Heart right ventricle (tissue), 16 donors: ENCODE measurements around the gene PRELP. TPM values are rescaled to one million over a fixed set of nuclear protein-coding genes. Genes with fewer than 3 reads are reported as not detected.

Experiments used
- ATAC-seq, 8 donors: fragments of 200-7000 bp; cut with Tn5 transposase; one replicate each; pipeline ENCODE4 v1.9.1; 2020; ENCODE audit warnings: mild to moderate bottlenecking in 8 of 8, moderate library complexity in 8 of 8, moderate number of reproducible peaks in 1 of 8
- DNase-seq, 2 donors: peaks; one replicate each; pipeline ENCODE4 v3.0.0-alpha.2; 2020
- H3K27ac ChIP-seq, 10 donors: fragments of 200-600 bp; sonication (generic) in 2 of 10; one replicate each; pipeline versions ENCODE4 v1.5.0 to v1.8.0; 2020 to 2022; ENCODE audit warnings: mild to moderate bottlenecking in 3 of 10
- H3K27me3 ChIP-seq, 7 donors: fragments of 200-600 bp; one replicate each; pipeline ENCODE4 v1.8.0; 2021 to 2022; ENCODE audit warnings: mild to moderate bottlenecking in 2 of 7
- H3K36me3 ChIP-seq, 9 donors: fragments of 200-600 bp; sonication (generic) in 1 of 9; one replicate each; pipeline versions ENCODE4 v1.5.0 to v1.8.0; 2020 to 2022; ENCODE audit warnings: mild to moderate bottlenecking in 2 of 9
- H3K4me1 ChIP-seq, 9 donors: fragments of 200-600 bp; sonication (generic) in 1 of 9; one replicate each; pipeline versions ENCODE4 v1.5.0 to v1.8.0; 2020 to 2022; ENCODE audit warnings: mild to moderate bottlenecking in 4 of 9
- H3K4me3 ChIP-seq, 10 donors: fragments of 200-600 bp; sonication (generic) in 2 of 10; one replicate each; pipeline versions ENCODE4 v1.5.0 to v1.8.0; 2020 to 2022; ENCODE audit warnings: mild to moderate bottlenecking in 7 of 10, moderate library complexity in 2 of 10
- H3K9me3 ChIP-seq, 11 donors: fragments of 200-600 bp in 10 of 11; sonication (generic) in 2 of 11; one replicate each; pipeline versions ENCODE4 v1.5.0 to v1.8.0; 2013 to 2022; ENCODE audit warnings: mild to moderate bottlenecking in 2 of 11, control low read depth in 1 of 11, moderate library complexity in 1 of 11
- WGBS, 2 donors: extraction: QIAGEN DNeasy Blood & Tissue Kit; methylation state at CpG; one replicate each; pipeline ENCODE4 v1.1.7; 2013; ENCODE audit warnings: inconsistent platforms in 1 of 2; 5-methylcytosine and 5-hydroxymethylcytosine counted together
- intact Hi-C, 10 donors: fragments of 100-400 bp; cut with DNase I; formaldehyde crosslinking; loops; one replicate each; pipeline versions ENCODE4 v1.11.1 to v1.14.2; 2022
- polyA plus RNA-seq, 2 donors: library from polyadenylated mRNA; stranded (reverse); fragments of 200-250 nt; gene quantifications; one replicate each; pipeline ENCODE4 v1.2.3, GENCODE V29; 2013
- total RNA-seq, 10 donors: library from RNA; stranded (reverse); fragmentation: NEBNext Ultra II Directional in 3 of 10; extraction: Animal tissue kit (Norgen Biotek cat#: 25700) in 3 of 10; gene quantifications; one replicate each; pipeline versions ENCODE4 v1.2.1 to v1.2.4, GENCODE V29; 2021 to 2023
- TF ChIP-seq, protein P1 (sequence below), 9 donors: fragments of 200-600 bp; sonication (generic) in 2 of 9; IDR thresholded peaks; one replicate each; pipeline versions ENCODE4 v1.5.0 to v1.8.0; 2021 to 2022; ENCODE audit warnings: antibody characterized with exemption in 9 of 9, mild to moderate bottlenecking in 5 of 9, moderate library complexity in 1 of 9
- donor health status: Arrhythmogenic right ventricular cardiomyopathy.
- donor health status: ischemic (EF 13 %, LVEDD 7.1; RV severe dilation, severe dysfunction).
- donor health status: healthy with polysubstance abuse.
- donor health status: DM: no; HTN: yes; CAD: no.
- donor health status: DM: no; HTN: no; CAD: no.
- donor health status: ischemic (EF 25% LVEDD 6.9; RV normal size, moderate dysfunction).
- donor health status: ischemic (EF 25% LVEDD 5.7; RV mildly dilated, moderate dysfunction).
- donor health status: healthy.
- donor health status: DM: yes; HTN: yes; CAD: no.
- donor health status: Ischemic cardiomyopathy.
- donor health status: ischemic (EF 35%, LVEDD 5.7; RV mildly dilated, moderate dysfunction).
- donor health status: nonischemic (EF 11% LVEDD 7.7; RV severe dilation, severe dysfunction).
- donor health status: DM: yes; HTN: yes; CAD: no.
- donor health status: PGD.
- donor health status: ischemic (EF 29% LVEDD 5.4; RV normal size, mild dysfunction).
- donor health status: nonischemic (EF 23%, LVEDD 6.1; RV moderate dilation, normal function).

The PRELP gene
- total and polyA plus RNA-seq, 12 donors: 3.3 to 37.1 (median 14.9) TPM

DNA sequence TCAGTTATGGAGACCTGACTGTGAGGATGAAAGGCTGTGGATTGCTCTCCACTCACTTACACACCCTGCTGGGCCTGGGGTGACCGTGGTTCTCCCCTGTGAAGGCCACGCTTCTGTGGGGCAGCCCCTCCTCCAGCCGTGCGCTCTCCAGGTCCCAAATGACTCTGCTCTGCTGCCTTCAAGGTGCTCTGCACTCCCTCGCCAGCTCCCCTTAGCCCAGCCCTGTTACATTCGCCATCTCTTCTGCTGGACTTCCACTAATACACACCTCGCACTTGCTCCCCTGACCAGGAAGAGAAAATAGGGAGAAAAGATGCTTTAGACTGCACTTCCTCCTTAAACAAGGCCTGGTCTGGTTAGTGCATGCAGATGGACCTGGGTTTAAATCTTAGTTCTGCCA is 42.9 kb downstream of the PRELP start:
- Histone ChIP-seq H3K4me3 (no peak overlapping the region), H3K4me1 (peaks cover 14 to 41% (median 21%) of the 10 kb centered on the region in 9 donors), H3K36me3 (no peaks in the 10 kb centered on the region), H3K27ac (no peak overlapping the region), H3K9me3 (no peaks in the 10 kb centered on the region), H3K27me3 (no peaks in the 10 kb centered on the region)
- WGBS, 2 donors: 95 to 98% methylated on average over 7 of the region's 7 CpGs
- TF ChIP-seq, protein P1, sequence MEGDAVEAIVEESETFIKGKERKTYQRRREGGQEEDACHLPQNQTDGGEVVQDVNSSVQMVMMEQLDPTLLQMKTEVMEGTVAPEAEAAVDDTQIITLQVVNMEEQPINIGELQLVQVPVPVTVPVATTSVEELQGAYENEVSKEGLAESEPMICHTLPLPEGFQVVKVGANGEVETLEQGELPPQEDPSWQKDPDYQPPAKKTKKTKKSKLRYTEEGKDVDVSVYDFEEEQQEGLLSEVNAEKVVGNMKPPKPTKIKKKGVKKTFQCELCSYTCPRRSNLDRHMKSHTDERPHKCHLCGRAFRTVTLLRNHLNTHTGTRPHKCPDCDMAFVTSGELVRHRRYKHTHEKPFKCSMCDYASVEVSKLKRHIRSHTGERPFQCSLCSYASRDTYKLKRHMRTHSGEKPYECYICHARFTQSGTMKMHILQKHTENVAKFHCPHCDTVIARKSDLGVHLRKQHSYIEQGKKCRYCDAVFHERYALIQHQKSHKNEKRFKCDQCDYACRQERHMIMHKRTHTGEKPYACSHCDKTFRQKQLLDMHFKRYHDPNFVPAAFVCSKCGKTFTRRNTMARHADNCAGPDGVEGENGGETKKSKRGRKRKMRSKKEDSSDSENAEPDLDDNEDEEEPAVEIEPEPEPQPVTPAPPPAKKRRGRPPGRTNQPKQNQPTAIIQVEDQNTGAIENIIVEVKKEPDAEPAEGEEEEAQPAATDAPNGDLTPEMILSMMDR (IDR thresholded peaks at IDR 0.05): no peak
- intact Hi-C loops: no loop called here
- DNase-seq (no peak), ATAC-seq (no peak)

DNA sequence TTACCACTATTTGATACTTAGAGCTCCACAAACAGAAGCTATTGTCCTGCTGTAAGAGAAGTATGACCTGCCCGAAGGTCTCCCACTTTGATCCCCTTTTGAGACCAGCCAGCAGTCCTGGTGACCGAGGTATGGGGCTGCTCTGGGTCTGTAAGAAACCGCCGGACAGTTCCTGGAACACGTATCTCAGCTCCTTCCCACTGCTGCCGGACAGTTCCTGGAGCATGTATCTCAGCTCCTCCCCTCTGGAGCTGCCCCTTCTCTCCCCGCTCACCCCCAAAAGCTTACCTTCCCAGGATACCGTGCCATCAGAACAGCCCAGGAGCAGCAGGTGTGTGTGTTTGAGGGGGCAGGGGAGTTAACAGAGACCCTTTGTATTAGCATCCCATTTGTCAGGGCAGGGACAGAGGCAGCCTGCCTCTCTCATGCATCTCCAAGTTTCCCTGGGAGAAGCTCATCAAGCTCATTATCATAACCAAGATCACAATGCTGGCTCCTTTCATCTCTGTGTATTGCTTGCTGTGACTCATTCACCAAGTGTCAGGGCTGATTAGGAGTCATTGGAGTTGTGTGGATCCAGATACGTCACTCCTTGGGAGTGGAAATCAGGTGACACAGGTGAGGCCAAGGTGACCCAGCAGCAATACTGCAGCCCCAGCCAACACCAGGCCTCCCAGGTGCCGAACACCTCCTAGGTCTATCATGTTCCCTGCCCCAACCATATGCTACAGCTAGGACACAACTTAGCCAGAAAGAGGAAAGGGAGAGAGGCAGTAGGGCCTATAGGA is 43.6 kb downstream of the PRELP start:
- 93 to 94% methylated on average over 10 of the region's 10 CpGs for WGBS, 2 donors

DNA sequence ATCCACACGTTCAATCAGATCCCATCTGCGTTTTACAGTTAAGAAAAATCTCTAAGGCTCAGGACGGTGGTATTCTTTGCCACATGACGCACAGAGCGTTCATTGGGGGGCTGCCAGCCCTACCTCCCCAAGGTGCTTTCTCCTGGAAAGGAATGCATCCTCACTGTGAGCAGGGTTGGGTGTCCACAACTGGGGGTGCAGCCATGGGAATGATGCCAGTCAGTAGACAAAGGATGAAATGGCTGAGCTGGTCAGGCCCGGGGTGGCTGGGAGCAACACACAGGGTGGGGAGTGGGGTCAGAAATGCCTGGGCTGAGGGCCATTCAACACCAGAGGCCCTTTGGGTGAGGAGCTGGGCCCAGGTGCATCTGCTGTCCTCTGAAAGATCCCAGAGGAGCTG is 44.3 kb downstream of the PRELP start:
- Histone ChIP-seq H3K9me3 (no peaks in the 10 kb centered on the region), H3K27me3 (no peaks in the 10 kb centered on the region), H3K27ac (no peak overlapping the region), H3K4me1 (peaks cover 14 to 43% (median 26%) of the 10 kb centered on the region in 9 donors), H3K36me3 (no peaks in the 10 kb centered on the region), H3K4me3 (no peak overlapping the region)
- intact Hi-C loops: no loop called here
- TF ChIP-seq, protein P1 (IDR thresholded peaks at IDR 0.05): no peak
- WGBS, 2 donors: 92 to 99% methylated on average over 6 of the region's 6 CpGs
- ATAC-seq (no peak), DNase-seq (no peak)

More for the DNA sequence above, 43.6 kb downstream of the PRELP start:
- ATAC-seq (no peak), DNase-seq (no peak)
- Histone ChIP-seq H3K4me3 (no peak overlapping the region), H3K9me3 (no peaks in the 10 kb centered on the region), H3K27ac (no peak overlapping the region), H3K36me3 (no peaks in the 10 kb centered on the region), H3K27me3 (no peaks in the 10 kb centered on the region), H3K4me1 (peaks cover 14 to 41% (median 22%) of the 10 kb centered on the region in 9 donors)
- TF ChIP-seq, protein P1 (IDR thresholded peaks at IDR 0.05): no peak
- intact Hi-C loops: no loop called here

DNA sequence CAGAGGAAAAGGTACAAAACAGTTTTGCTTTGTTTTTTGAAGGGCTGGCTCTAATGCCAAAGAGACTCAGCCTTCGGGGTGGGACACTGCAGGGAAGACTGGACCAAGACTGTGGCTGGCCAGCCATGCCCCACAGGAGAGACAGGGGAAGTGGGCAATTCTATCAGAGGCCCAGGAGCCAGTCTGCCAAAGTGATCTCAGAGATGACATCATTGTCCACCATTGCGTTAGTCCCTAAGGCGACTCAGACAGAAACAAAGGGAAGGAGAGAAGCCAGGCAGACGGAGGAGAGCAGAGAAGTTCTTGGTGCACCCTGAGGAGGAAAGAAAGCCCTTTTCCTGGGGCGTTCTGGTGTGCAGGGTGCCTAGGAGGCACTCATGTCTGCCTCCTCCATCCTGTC is 44.7 kb downstream of the PRELP start:
- Histone ChIP-seq H3K4me3 (no peak overlapping the region), H3K27ac (no peak overlapping the region), H3K27me3 (no peaks in the 10 kb centered on the region), H3K4me1 (peaks cover 14 to 47% (median 29%) of the 10 kb centered on the region in 9 donors), H3K9me3 (no peaks in the 10 kb centered on the region), H3K36me3 (no peaks in the 10 kb centered on the region)
- WGBS, 2 donors: 78 to 82% methylated on average over 5 of the region's 5 CpGs
- no peak for ATAC-seq
- intact Hi-C loops: no loop called here
- DNase-seq: no peak
- TF ChIP-seq, protein P1 (IDR thresholded peaks at IDR 0.05): no peak
